ENCODE results near the gene IGFL4.

Gene IGFL4

GRCh38 chr19:46009530-46010510, 31.0 kb downstream of the IGFL4 start:
- peak; percentile 72 for TF ChIP-seq CTCF (IDR thresholded peaks at IDR 0.05)

- TF ChIP-seq CTCF (IDR thresholded peaks at IDR 0.05), result no peak
These were observed 34.4 kb downstream of the IGFL4 start for GRCh38 chr19:46006411-46006810.

GRCh38 chr19:46002678-46003275, 38.0 kb downstream of the IGFL4 start:
- no peak for TF ChIP-seq CTCF (IDR thresholded peaks at IDR 0.05)

GRCh38 chr19:46000491-46001246, 40.1 kb downstream of the IGFL4 start:
- TF ChIP-seq CTCF (IDR thresholded peaks at IDR 0.05), result no peak

GRCh38 chr19:45999653-46000121, 41.1 kb downstream of the IGFL4 start:
- no peak for TF ChIP-seq CTCF (IDR thresholded peaks at IDR 0.05)

GRCh38 chr19:45998834-45999233, 42.0 kb downstream of the IGFL4 start:
- no peak for TF ChIP-seq CTCF (IDR thresholded peaks at IDR 0.05)

GRCh38 chr19:45996933-45997332, 43.9 kb downstream of the IGFL4 start:
- no peak for TF ChIP-seq CTCF (IDR thresholded peaks at IDR 0.05)
